ENCODE data around the gene HSD17B2.

The HSD17B2 gene

GRCh38 chr16:82050506-82050905 lies 15.5 kb downstream of the HSD17B2 start:
- no peak for FAIRE-seq

- no peak for FAIRE-seq
Measured at GRCh38 chr16:82050909-82051357, 15.9 kb downstream of the HSD17B2 start.

- FAIRE-seq = no peak
Measured at GRCh38 chr16:82051656-82052055, 16.6 kb downstream of the HSD17B2 start.

- no peak for FAIRE-seq
Measured at GRCh38 chr16:82055117-82055516, 20.1 kb downstream of the HSD17B2 start.

GRCh38 chr16:82055728-82056549 lies 20.9 kb downstream of the HSD17B2 start:
- no peak for FAIRE-seq

- no peak for FAIRE-seq
Measured at GRCh38 chr16:82056550-82056896, 21.5 kb downstream of the HSD17B2 start.

- no peak for FAIRE-seq
Measured at GRCh38 chr16:82059161-82059982, 24.3 kb downstream of the HSD17B2 start.

- no peak for FAIRE-seq
Measured at GRCh38 chr16:82059983-82060421, 24.9 kb downstream of the HSD17B2 start.

- FAIRE-seq = no peak
Measured at GRCh38 chr16:82061861-82062525, 26.9 kb downstream of the HSD17B2 start.

GRCh38 chr16:82062645-82063058 lies 27.6 kb downstream of the HSD17B2 start:
- FAIRE-seq = no peak

- FAIRE-seq = no peak
Measured at GRCh38 chr16:82063456-82064082, 28.5 kb downstream of the HSD17B2 start.

- no peak for FAIRE-seq
Measured at GRCh38 chr16:82067042-82067803, 32.2 kb downstream of the HSD17B2 start.

- FAIRE-seq = no peak
Measured at GRCh38 chr16:82067804-82068325, 32.8 kb downstream of the HSD17B2 start.

GRCh38 chr16:82070656-82071369 lies 35.8 kb downstream of the HSD17B2 start:
- FAIRE-seq = no peak

- no peak for FAIRE-seq
Measured at GRCh38 chr16:82071421-82071820, 36.4 kb downstream of the HSD17B2 start.

GRCh38 chr16:82072313-82072712 lies 37.3 kb downstream of the HSD17B2 start:
- FAIRE-seq = no peak

GRCh38 chr16:82074019-82074558 lies 39.0 kb downstream of the HSD17B2 start:
- no peak for FAIRE-seq

GRCh38 chr16:82078125-82078524 lies 43.1 kb downstream of the HSD17B2 start:
- no peak for FAIRE-seq

- FAIRE-seq = no peak
Measured at GRCh38 chr16:82079892-82080291, 44.8 kb downstream of the HSD17B2 start.

GRCh38 chr16:82081264-82081663 lies 46.2 kb downstream of the HSD17B2 start:
- no peak for FAIRE-seq

- no peak for FAIRE-seq
Measured at GRCh38 chr16:82082097-82082496, 47.0 kb downstream of the HSD17B2 start.

Data from TTC549 (cell line).